Astrocyte (in vitro differentiated cells and primary cell): ENCODE measurements around the gene FAM200C.

Source experiments
- EZH2 ChIP-seq: IDR thresholded peaks from 2 replicates; pipeline ENCODE4 v1.6.1; 2012; ENCODE audit warnings: mild to moderate bottlenecking, low read length, inconsistent platforms; ENCODE audit not compliant: insufficient read depth
- TF ChIP-seq, protein P1 (sequence below): IDR thresholded peaks from 2 replicates; pipeline ENCODE4 v1.5.1; 2011; ENCODE audit warnings: low read depth, mild to moderate bottlenecking, inconsistent platforms, low read length, moderate library complexity; ENCODE audit not compliant: insufficient read depth

DNA sequence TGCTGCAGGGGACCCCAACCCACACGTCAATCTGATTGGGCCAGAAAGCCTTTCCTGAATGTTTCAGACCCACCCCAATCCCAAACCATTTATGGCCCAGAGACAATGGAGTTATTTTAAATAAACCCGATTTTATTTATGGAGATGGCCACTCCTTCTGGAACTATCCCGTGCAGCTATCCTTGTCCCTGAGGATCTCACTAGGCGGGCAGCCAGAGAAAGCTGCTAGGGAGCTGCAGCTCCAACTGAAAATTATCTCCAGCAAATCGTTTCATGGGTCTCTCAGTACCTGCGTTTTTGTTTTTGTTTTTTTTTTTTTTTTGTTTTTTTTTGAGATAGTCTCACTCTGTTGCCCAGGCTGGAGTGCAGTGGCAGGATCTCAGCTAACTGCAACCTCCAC is 52.4 kb downstream of the FAM200C start:
- TF ChIP-seq, protein P1, sequence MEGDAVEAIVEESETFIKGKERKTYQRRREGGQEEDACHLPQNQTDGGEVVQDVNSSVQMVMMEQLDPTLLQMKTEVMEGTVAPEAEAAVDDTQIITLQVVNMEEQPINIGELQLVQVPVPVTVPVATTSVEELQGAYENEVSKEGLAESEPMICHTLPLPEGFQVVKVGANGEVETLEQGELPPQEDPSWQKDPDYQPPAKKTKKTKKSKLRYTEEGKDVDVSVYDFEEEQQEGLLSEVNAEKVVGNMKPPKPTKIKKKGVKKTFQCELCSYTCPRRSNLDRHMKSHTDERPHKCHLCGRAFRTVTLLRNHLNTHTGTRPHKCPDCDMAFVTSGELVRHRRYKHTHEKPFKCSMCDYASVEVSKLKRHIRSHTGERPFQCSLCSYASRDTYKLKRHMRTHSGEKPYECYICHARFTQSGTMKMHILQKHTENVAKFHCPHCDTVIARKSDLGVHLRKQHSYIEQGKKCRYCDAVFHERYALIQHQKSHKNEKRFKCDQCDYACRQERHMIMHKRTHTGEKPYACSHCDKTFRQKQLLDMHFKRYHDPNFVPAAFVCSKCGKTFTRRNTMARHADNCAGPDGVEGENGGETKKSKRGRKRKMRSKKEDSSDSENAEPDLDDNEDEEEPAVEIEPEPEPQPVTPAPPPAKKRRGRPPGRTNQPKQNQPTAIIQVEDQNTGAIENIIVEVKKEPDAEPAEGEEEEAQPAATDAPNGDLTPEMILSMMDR: no peak
- TF ChIP-seq EZH2: no peak
